ENCODE results near the gene PTBP1. TPM values are rescaled to one million over a fixed set of nuclear protein-coding genes. Genes with fewer than 3 reads are reported as not detected.

Gene PTBP1
- total RNA-seq, 1 experiment from 2014 or later = 510 TPM

DNA sequence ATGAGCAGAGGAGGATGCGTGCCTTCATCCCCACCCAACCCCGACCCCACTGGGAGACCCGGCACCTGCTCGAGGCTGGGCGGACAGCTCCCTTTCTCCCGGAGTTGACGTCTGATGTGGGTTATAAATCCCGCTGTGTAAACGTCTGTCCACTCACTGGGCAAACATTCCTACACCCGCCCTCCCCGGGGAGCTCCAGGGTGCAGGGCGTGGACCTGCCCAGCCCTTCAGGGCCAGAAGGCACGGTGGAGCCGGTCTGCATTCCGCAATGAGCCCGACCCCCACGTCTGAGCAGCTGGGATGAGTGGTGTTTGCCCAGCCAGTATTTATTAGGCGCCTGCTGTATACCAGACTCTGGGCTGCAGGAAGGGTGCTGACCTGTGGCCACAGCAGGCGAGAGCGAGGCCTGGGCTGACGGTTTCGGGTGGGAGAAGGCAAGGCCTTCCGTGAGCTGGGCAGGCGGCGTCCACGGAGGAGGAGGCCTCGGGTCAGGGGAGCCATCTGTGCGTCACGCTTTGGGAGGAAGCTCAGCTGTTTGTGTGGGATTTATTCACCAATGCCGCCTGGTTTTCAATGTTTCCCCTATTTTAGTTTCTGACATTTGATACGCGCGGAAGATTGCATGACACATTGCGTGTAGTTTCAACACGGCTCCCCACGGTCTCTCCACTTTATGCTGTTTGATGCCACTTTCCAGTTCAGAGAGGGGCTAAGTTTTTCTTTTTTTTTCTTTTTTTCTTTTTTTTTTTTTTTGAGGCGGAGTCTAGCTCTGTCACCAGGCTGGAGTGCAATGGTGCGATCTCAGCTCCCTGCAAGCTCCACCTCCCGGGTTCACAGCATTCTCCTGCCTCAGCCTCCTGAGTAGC is 44.4 kb upstream of the PTBP1 start:
- Mint-ChIP-seq H3K36me3 (ENCODE audit: insufficient read depth, unreplicated experiment) (peaks cover 61% of the 10 kb centered on the region), H3K4me1 (ENCODE audit: low read depth, unreplicated experiment) (no peaks in the 10 kb centered on the region), H3K27me3 (ENCODE audit: insufficient read depth, unreplicated experiment) (no peaks in the 10 kb centered on the region), H3K4me3 (ENCODE audit: unreplicated experiment) (peak overlapping the region; percentile 77), H3K27ac (ENCODE audit: unreplicated experiment) (peak overlapping the region; percentile 97), H3K9me3 (ENCODE audit: unreplicated experiment) (no peaks in the 10 kb centered on the region)
- Histone ChIP-seq H3K36me3 (ENCODE audit: control insufficient read depth, insufficient read depth, low read length) (peaks cover 10% of the 10 kb centered on the region), H3K4me1 (peaks cover 28% of the 10 kb centered on the region), H3K4me3 (ENCODE audit: low read depth, low read length) (peak overlapping the region; percentile 14; the same call in 1 of the 2 replicates), H3K27me3 (replicated peaks; ENCODE audit: control insufficient read depth, insufficient read depth, low read length) (no peaks in the 10 kb centered on the region), H3K9me3 (peaks cover 5% of the 10 kb centered on the region)
- CTCF ChIA-PET = interaction anchor here (0.8 to 1.4 kb wide), 4 partner anchors 11 to 72 kb away, joined by 3 to 11 read pairs (median 6); no protein-coding TSS in a partner anchor
- TF ChIP-seq, protein P1, sequence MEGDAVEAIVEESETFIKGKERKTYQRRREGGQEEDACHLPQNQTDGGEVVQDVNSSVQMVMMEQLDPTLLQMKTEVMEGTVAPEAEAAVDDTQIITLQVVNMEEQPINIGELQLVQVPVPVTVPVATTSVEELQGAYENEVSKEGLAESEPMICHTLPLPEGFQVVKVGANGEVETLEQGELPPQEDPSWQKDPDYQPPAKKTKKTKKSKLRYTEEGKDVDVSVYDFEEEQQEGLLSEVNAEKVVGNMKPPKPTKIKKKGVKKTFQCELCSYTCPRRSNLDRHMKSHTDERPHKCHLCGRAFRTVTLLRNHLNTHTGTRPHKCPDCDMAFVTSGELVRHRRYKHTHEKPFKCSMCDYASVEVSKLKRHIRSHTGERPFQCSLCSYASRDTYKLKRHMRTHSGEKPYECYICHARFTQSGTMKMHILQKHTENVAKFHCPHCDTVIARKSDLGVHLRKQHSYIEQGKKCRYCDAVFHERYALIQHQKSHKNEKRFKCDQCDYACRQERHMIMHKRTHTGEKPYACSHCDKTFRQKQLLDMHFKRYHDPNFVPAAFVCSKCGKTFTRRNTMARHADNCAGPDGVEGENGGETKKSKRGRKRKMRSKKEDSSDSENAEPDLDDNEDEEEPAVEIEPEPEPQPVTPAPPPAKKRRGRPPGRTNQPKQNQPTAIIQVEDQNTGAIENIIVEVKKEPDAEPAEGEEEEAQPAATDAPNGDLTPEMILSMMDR (IDR thresholded peaks at IDR 0.05; ENCODE audit: insufficient read depth in 1 of 2, low read depth in 1 of 2, low read length in 1 of 2, severe bottlenecking in 1 of 2, unreplicated experiment in 1 of 2) = no peak
- intact Hi-C loops (cut with micrococcal nuclease; ENCODE audit: unreplicated experiment) = loop anchor here (1.0 to 5.0 kb wide), 3 partner anchors 14 to 91 kb away; partner anchors contain the start of gene RNF126
- POLR2A ChIA-PET = interaction anchor here (0.5 to 1.6 kb wide), 24 partner anchors 10 to 1127 kb away, joined by 3 to 8 read pairs (median 4); partner anchors contain the start of genes FSTL3, RNF126 and WDR18
- DNase-seq = peak; percentile 96 to 99
- no TSS peak for BruUV-seq (replicated peaks)

DNA sequence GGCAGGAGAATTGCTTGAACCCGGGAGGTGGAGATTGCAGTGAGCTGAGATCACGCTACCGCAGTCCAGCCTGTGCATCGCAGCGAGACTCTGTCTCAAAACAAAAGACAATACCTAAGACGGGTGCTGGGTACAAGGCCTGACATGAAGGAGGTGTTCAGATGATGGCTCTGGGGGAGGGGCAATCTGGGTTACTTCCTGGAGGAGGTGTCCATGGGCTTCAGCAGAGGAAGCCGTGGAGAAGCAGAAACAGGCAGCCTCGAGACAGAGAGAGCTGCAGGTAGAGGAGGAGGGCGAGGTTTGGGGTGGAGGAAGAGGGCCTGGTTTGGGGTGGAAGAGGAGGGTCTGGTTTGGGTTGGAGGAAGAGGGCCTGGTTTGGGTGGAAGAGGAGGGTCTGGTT is 42.7 kb upstream of the PTBP1 start:
- POLR2A ChIA-PET = no interaction called here
- CTCF ChIA-PET = no interaction called here
- Histone ChIP-seq H3K36me3 (ENCODE audit: control insufficient read depth, insufficient read depth, low read length) (peaks cover 13% of the 10 kb centered on the region), H3K27me3 (replicated peaks; ENCODE audit: control insufficient read depth, insufficient read depth, low read length) (no peaks in the 10 kb centered on the region), H3K9me3 (no peaks in the 10 kb centered on the region), H3K4me1 (peaks cover 28% of the 10 kb centered on the region), H3K4me3 (ENCODE audit: low read depth, low read length) (no peak overlapping the region)
- Mint-ChIP-seq H3K27ac (ENCODE audit: unreplicated experiment) (peak overlapping the region; percentile 97), H3K4me3 (ENCODE audit: unreplicated experiment) (no peak overlapping the region), H3K4me1 (ENCODE audit: low read depth, unreplicated experiment) (no peaks in the 10 kb centered on the region), H3K36me3 (ENCODE audit: insufficient read depth, unreplicated experiment) (peaks cover 77% of the 10 kb centered on the region), H3K27me3 (ENCODE audit: insufficient read depth, unreplicated experiment) (no peaks in the 10 kb centered on the region), H3K9me3 (ENCODE audit: unreplicated experiment) (no peaks in the 10 kb centered on the region)
- intact Hi-C loops (cut with micrococcal nuclease; ENCODE audit: unreplicated experiment) = loop anchor here (5.0 kb wide), 1 partner anchor 92 kb away; the partner anchor contains the start of gene RNF126
- no TSS peak for BruUV-seq (replicated peaks)
- DNase-seq = no peak
- TF ChIP-seq, protein P1 (IDR thresholded peaks at IDR 0.05; ENCODE audit: insufficient read depth in 1 of 2, low read depth in 1 of 2, low read length in 1 of 2, severe bottlenecking in 1 of 2, unreplicated experiment in 1 of 2) = no peak

DNA sequence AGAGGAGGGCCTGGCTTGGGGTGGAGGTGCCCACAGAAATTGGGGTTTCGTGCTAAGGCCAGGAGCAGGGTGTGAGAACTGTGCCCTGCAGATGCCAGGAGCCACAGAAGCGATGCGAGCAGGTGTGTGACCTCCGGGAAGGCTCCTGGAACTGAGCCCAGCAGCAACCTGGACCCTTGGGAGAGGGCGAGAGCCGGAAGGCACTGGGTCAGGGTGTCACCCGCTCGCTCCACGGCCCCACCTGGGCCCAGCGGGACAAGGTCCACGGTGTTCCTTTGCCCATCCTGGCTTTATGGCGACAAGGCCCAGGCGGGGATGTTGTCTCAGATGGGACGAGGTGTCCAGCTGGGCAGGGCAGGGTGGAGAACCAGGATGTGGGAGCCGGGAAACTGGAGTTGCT is 42.2 kb upstream of the PTBP1 start:
- H3K36me3 Mint-ChIP-seq (ENCODE audit: insufficient read depth, unreplicated experiment) = peaks cover 83% of the 10 kb centered on the region
- CTCF ChIA-PET = no interaction called here
- BruUV-seq (replicated peaks) = no TSS peak

More for the DNA sequence above, 42.2 kb upstream of the PTBP1 start:
- Histone ChIP-seq H3K36me3 (ENCODE audit: control insufficient read depth, insufficient read depth, low read length) (peaks cover 16% of the 10 kb centered on the region), H3K4me1 (peaks cover 28% of the 10 kb centered on the region), H3K4me3 (ENCODE audit: low read depth, low read length) (no peak overlapping the region), H3K9me3 (no peaks in the 10 kb centered on the region), H3K27me3 (replicated peaks; ENCODE audit: control insufficient read depth, insufficient read depth, low read length) (no peaks in the 10 kb centered on the region)
- H3K27me3 Mint-ChIP-seq (ENCODE audit: insufficient read depth, unreplicated experiment) = no peaks in the 10 kb centered on the region
- TF ChIP-seq, protein P1 (IDR thresholded peaks at IDR 0.05; ENCODE audit: insufficient read depth in 1 of 2, low read depth in 1 of 2, low read length in 1 of 2, severe bottlenecking in 1 of 2, unreplicated experiment in 1 of 2) = no peak
- H3K9me3 Mint-ChIP-seq (ENCODE audit: unreplicated experiment) = no peaks in the 10 kb centered on the region
- H3K4me3 Mint-ChIP-seq (ENCODE audit: unreplicated experiment) = no peak overlapping the region
- no peak for DNase-seq
- POLR2A ChIA-PET = no interaction called here
- intact Hi-C loops (cut with micrococcal nuclease; ENCODE audit: unreplicated experiment) = no loop called here
- H3K4me1 Mint-ChIP-seq (ENCODE audit: low read depth, unreplicated experiment) = no peaks in the 10 kb centered on the region
- H3K27ac Mint-ChIP-seq (ENCODE audit: unreplicated experiment) = no peak overlapping the region
